Measurements from ENCODE around the gene SPRY2. TPM values are rescaled to one million over a fixed set of nuclear protein-coding genes. Genes with fewer than 3 reads are reported as not detected.

Gene SPRY2
- total RNA-seq, 1 experiment from 2014 or later, result 28.9 TPM

- intact Hi-C loops (cut with micrococcal nuclease; ENCODE audit: unreplicated experiment), result no loop called here
- Mint-ChIP-seq H3K9me3 (ENCODE audit: unreplicated experiment) (no peaks in the 10 kb centered on the region), H3K4me1 (ENCODE audit: low read depth, unreplicated experiment) (peaks cover 7% of the 10 kb centered on the region), H3K4me3 (ENCODE audit: unreplicated experiment) (no peak overlapping the region), H3K27me3 (ENCODE audit: insufficient read depth, unreplicated experiment) (no peaks in the 10 kb centered on the region), H3K27ac (ENCODE audit: unreplicated experiment) (no peak overlapping the region), H3K36me3 (ENCODE audit: insufficient read depth, unreplicated experiment) (peaks cover 59% of the 10 kb centered on the region)
- ChIA-PET CTCF (interaction anchor here (1.6 kb wide), 1 partner anchor 658 kb away, joined by 8 read pairs; no protein-coding TSS in a partner anchor), POLR2A (no interaction called here)
- peaks cover 10% of the 10 kb centered on the region for H3K4me1 ChIP-seq
- 0 out of 2 replicates have a peak, but pooled peaks cover 5% of the 10 kb centered on the region for H3K36me3 ChIP-seq (ENCODE audit: control insufficient read depth, insufficient read depth, low read length)
- no peaks in the 10 kb centered on the region for H3K27me3 ChIP-seq (replicated peaks; ENCODE audit: control insufficient read depth, insufficient read depth, low read length)
- no TSS peak for BruUV-seq (replicated peaks)
- peak overlapping the region; percentile 84 for H3K4me3 ChIP-seq (ENCODE audit: low read depth, low read length)
- H3K9me3 ChIP-seq, result no peaks in the 10 kb centered on the region
- TF ChIP-seq CTCF (IDR thresholded peaks at IDR 0.05; ENCODE audit: insufficient read depth in 1 of 2, low read depth in 1 of 2, low read length in 1 of 2, severe bottlenecking in 1 of 2, unreplicated experiment in 1 of 2), result no peak
- no peak for DNase-seq
Observed at GRCh38 chr13:80337288-80338081, 3.4 kb downstream of the SPRY2 start.

GRCh38 chr13:80336776-80337287 lies 4.1 kb downstream of the SPRY2 start:
- no peak for TF ChIP-seq CTCF (IDR thresholded peaks at IDR 0.05; ENCODE audit: insufficient read depth in 1 of 2, low read depth in 1 of 2, low read length in 1 of 2, severe bottlenecking in 1 of 2, unreplicated experiment in 1 of 2)
- no peak for DNase-seq
- H3K4me3 ChIP-seq (ENCODE audit: low read depth, low read length), result no peak overlapping the region
- CTCF ChIA-PET, result no interaction called here
- no peak overlapping the region for H3K4me3 Mint-ChIP-seq (ENCODE audit: unreplicated experiment)
- BruUV-seq (replicated peaks), result no TSS peak
- peaks cover 66% of the 10 kb centered on the region for H3K36me3 Mint-ChIP-seq (ENCODE audit: insufficient read depth, unreplicated experiment)
- H3K27ac Mint-ChIP-seq (ENCODE audit: unreplicated experiment), result no peak overlapping the region
- H3K27me3 Mint-ChIP-seq (ENCODE audit: insufficient read depth, unreplicated experiment), result no peaks in the 10 kb centered on the region
- H3K4me1 ChIP-seq, result peaks cover 10% of the 10 kb centered on the region
- no peaks in the 10 kb centered on the region for H3K9me3 Mint-ChIP-seq (ENCODE audit: unreplicated experiment)
- peaks cover 7% of the 10 kb centered on the region for H3K4me1 Mint-ChIP-seq (ENCODE audit: low read depth, unreplicated experiment)
- POLR2A ChIA-PET, result no interaction called here
- 0 out of 2 replicates have a peak, but pooled peaks cover 5% of the 10 kb centered on the region for H3K36me3 ChIP-seq (ENCODE audit: control insufficient read depth, insufficient read depth, low read length)
- no peaks in the 10 kb centered on the region for H3K9me3 ChIP-seq
- intact Hi-C loops (cut with micrococcal nuclease; ENCODE audit: unreplicated experiment), result no loop called here
- no peaks in the 10 kb centered on the region for H3K27me3 ChIP-seq (replicated peaks; ENCODE audit: control insufficient read depth, insufficient read depth, low read length)

- Mint-ChIP-seq H3K4me3 (ENCODE audit: unreplicated experiment) (no peak overlapping the region), H3K36me3 (ENCODE audit: insufficient read depth, unreplicated experiment) (peaks cover 63% of the 10 kb centered on the region)
Observed at GRCh38 chr13:80336370-80336769, 4.6 kb downstream of the SPRY2 start.

More at GRCh38 chr13:80336370-80336769, 4.6 kb downstream of the SPRY2 start:
- POLR2A ChIA-PET, result no interaction called here
- intact Hi-C loops (cut with micrococcal nuclease; ENCODE audit: unreplicated experiment), result no loop called here
- Mint-ChIP-seq H3K9me3 (ENCODE audit: unreplicated experiment) (no peaks in the 10 kb centered on the region), H3K27ac (ENCODE audit: unreplicated experiment) (no peak overlapping the region), H3K27me3 (ENCODE audit: insufficient read depth, unreplicated experiment) (no peaks in the 10 kb centered on the region), H3K4me1 (ENCODE audit: low read depth, unreplicated experiment) (peaks cover 7% of the 10 kb centered on the region)
- TSS peak; percentile 3 for BruUV-seq (replicated peaks)
- Histone ChIP-seq H3K4me3 (ENCODE audit: low read depth, low read length) (no peak overlapping the region), H3K27me3 (replicated peaks; ENCODE audit: control insufficient read depth, insufficient read depth, low read length) (no peaks in the 10 kb centered on the region), H3K9me3 (no peaks in the 10 kb centered on the region), H3K4me1 (peaks cover 10% of the 10 kb centered on the region), H3K36me3 (ENCODE audit: control insufficient read depth, insufficient read depth, low read length) (0 out of 2 replicates have a peak, but pooled peaks cover 5% of the 10 kb centered on the region)
- TF ChIP-seq CTCF (IDR thresholded peaks at IDR 0.05; ENCODE audit: insufficient read depth in 1 of 2, low read depth in 1 of 2, low read length in 1 of 2, severe bottlenecking in 1 of 2, unreplicated experiment in 1 of 2), result no peak
- CTCF ChIA-PET, result no interaction called here
- DNase-seq, result no peak
